Lung (tissue), 12 donors: ENCODE results near the gene PBRM1. TPM values are rescaled to one million over a fixed set of nuclear protein-coding genes. Genes with fewer than 3 reads are reported as not detected.

ENCODE experiments used
- ATAC-seq: fragments of 200-7000 bp; cut with Tn5 transposase; one replicate; pipeline ENCODE4 v1.9.1; 2020; ENCODE audit warnings: moderate number of reproducible peaks; ENCODE audit not compliant: insufficient read depth, low FRiP score
- DNase-seq, 3 donors: peaks; one replicate each; pipeline ENCODE4 v3.0.0-alpha.2; 2013 to 2017
- H3K27ac ChIP-seq, 2 donors: one replicate each; pipeline ENCODE4 v1.5.1; 2013; ENCODE audit warnings: mild to moderate bottlenecking in 2 of 2, moderate library complexity in 2 of 2, control low read depth in 1 of 2, inconsistent platforms in 1 of 2, low read depth in 1 of 2, low read length in 1 of 2
- H3K27me3 ChIP-seq, 3 donors: one replicate each; pipeline ENCODE4 v1.5.1; 2013; ENCODE audit warnings: low read length in 2 of 3; ENCODE audit not compliant: control insufficient read depth in 3 of 3, insufficient read depth in 3 of 3
- H3K36me3 ChIP-seq, 4 donors: one replicate each; pipeline ENCODE4 v1.5.1; 2013; ENCODE audit warnings: low read length in 4 of 4, mild to moderate bottlenecking in 1 of 4, moderate library complexity in 1 of 4; ENCODE audit not compliant: control insufficient read depth in 4 of 4, insufficient read depth in 4 of 4
- H3K4me1 ChIP-seq, 5 donors: one replicate each; pipeline ENCODE4 v1.5.1; 2013; ENCODE audit warnings: low read length in 5 of 5, mild to moderate bottlenecking in 2 of 5, moderate library complexity in 1 of 5; ENCODE audit not compliant: control insufficient read depth in 5 of 5, insufficient read depth in 5 of 5
- H3K4me3 ChIP-seq: one replicate; pipeline ENCODE4 v1.5.1; 2013; ENCODE audit warnings: mild to moderate bottlenecking, control low read depth, moderate library complexity
- H3K9ac ChIP-seq, 2 donors: one replicate each; pipeline ENCODE4 v1.5.1; 2013; ENCODE audit warnings: low read length in 2 of 2, control low read depth in 1 of 2; ENCODE audit not compliant: insufficient read depth in 1 of 2
- H3K9me3 ChIP-seq, 4 donors: one replicate each; pipeline ENCODE4 v1.5.1; 2013; ENCODE audit warnings: low read length in 3 of 4, mild to moderate bottlenecking in 1 of 4, moderate library complexity in 1 of 4; ENCODE audit not compliant: control insufficient read depth in 4 of 4, insufficient read depth in 3 of 4
- CTCF ChIP-seq: IDR thresholded peaks from 2 replicates; pipeline ENCODE4 v1.5.1; 2012; ENCODE audit warnings: mild to moderate bottlenecking; ENCODE audit errors: control extremely low read depth, extremely low read depth
- WGBS, 2 donors: extraction: QIAGEN DNeasy Blood & Tissue Kit; methylation state at CpG; one replicate each; pipeline ENCODE4 v1.1.7; 2013; 5-methylcytosine and 5-hydroxymethylcytosine counted together
- polyA plus RNA-seq, 2 donors: library from polyadenylated mRNA; stranded (reverse); fragments of 200-250 nt; gene quantifications; one replicate each; pipeline ENCODE4 v1.2.1, GENCODE V29; 2013
- total RNA-seq, 2 donors: library from RNA; depleted of rRNA in 1 of 2; stranded (reverse); fragments of >200 nt in 1 of 2; gene quantifications; one replicate each; pipeline ENCODE4 v1.2.1, GENCODE V29; 2014 to 2021
- donor health status: control.
- donor health status: control.
- donor health status: Bipolar disorder and iron deficiency.
- donor health status: healthy.
- donor health status: DM: yes; HTN: yes; CAD: no.

The PBRM1 gene
- total and polyA plus RNA-seq, 4 donors, result 9.8 to 92.8 (median 40.7) TPM

- no peaks in the 10 kb centered on the region for H3K4me1 ChIP-seq
- H3K36me3 ChIP-seq, result peaks cover 0 to 14% (median 0%) of the 10 kb centered on the region in 4 donors
- H3K4me3 ChIP-seq, result no peak overlapping the region
- no peak overlapping the region for H3K9ac ChIP-seq
- H3K9me3 ChIP-seq, result no peaks in the 10 kb centered on the region
- 92 to 94% methylated on average over 10 of the region's 10 CpGs for WGBS, 2 donors
- no peak for TF ChIP-seq CTCF
- DNase-seq (no peak), ATAC-seq (no peak)
- H3K27me3 ChIP-seq, result no peaks in the 10 kb centered on the region
- H3K27ac ChIP-seq, result no peak overlapping the region
Observed at GRCh38 chr3:52504977-52505376, 180.7 kb downstream of the PBRM1 start.

DNA sequence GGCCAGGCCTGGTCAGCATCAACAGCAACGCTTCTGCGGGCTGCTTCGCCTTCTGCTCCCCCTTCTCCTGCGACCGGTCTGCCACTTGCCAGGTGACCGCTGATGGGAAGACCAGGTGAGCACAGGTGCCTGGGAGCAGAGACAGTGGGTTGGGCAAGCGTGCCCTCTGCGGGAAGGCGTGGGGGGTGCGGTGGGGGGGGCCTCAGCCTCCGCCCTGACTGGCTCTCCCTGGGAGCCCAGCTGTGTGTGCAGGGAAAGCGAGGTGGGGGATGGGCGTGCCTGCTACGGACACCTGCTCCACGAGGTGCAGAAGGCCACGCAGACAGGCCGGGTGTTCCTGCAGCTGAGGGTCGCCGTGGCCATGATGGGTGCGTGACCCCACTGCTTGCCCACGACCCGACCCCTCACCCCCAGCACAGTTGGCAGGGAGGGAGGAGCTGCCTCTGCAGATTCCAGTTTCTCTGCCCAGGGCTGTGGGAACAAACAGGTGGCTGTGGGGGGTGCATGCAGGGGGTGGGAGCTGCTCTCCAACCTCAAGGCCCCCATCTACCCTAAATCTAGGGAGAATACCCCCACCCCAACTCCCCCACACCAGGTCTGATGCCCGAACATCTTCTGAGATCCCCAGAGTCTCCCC, 181.8 kb downstream of the PBRM1 start:
- WGBS, 2 donors, result 82 to 87% methylated on average over 23 of the region's 23 CpGs
- Histone ChIP-seq H3K27ac (no peak overlapping the region), H3K4me1 (no peaks in the 10 kb centered on the region), H3K4me3 (no peak overlapping the region), H3K9ac (no peak overlapping the region), H3K27me3 (no peaks in the 10 kb centered on the region), H3K36me3 (peaks cover 0 to 14% (median 0%) of the 10 kb centered on the region in 4 donors), H3K9me3 (no peaks in the 10 kb centered on the region)
- no peak for TF ChIP-seq CTCF
- ATAC-seq (no peak), DNase-seq (no peak)

- no peaks in the 10 kb centered on the region for H3K9me3 ChIP-seq
- no peak overlapping the region for H3K27ac ChIP-seq
- no peak overlapping the region for H3K9ac ChIP-seq
- DNase-seq (no peak), ATAC-seq (no peak)
- H3K4me3 ChIP-seq, result no peak overlapping the region
- H3K4me1 ChIP-seq, result no peaks in the 10 kb centered on the region
- H3K36me3 ChIP-seq, result peaks cover 0 to 12% (median 0%) of the 10 kb centered on the region in 4 donors
- 95 to 96% methylated on average over 11 of the region's 11 CpGs for WGBS, 2 donors
- no peak for TF ChIP-seq CTCF
- H3K27me3 ChIP-seq, result no peaks in the 10 kb centered on the region
Observed at GRCh38 chr3:52502808-52503350, 182.8 kb downstream of the PBRM1 start.
